ENCODE results near the gene PEA15. TPM values are rescaled to one million over a fixed set of nuclear protein-coding genes. Genes with fewer than 3 reads are reported as not detected.

PEA15 gene
- polyA plus RNA-seq, 4 donors: 86.1 to 130 (median 108) TPM

DNA sequence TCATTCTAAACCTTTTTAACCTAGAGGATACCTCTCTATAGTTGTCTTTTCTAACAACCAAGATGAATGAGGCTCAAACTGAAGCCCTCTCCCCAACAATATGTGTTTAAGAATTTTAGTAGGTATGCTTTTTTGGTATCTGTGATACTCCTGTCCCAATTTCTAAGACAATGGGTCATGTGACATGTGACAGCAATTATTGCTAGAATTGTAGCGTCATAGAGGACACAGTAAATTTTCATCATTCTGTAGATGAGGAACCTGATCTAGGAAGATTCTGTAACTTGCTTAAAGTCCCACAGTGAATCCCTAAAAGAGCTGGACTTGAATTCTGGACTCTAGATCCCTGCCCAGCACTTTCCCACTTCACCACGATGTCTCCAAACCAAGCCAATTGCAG lies 26.5 kb upstream of the PEA15 start:
- DNase-seq (ENCODE audit: low read depth in 4 of 4, low spot score in 2 of 4): no peak

DNA sequence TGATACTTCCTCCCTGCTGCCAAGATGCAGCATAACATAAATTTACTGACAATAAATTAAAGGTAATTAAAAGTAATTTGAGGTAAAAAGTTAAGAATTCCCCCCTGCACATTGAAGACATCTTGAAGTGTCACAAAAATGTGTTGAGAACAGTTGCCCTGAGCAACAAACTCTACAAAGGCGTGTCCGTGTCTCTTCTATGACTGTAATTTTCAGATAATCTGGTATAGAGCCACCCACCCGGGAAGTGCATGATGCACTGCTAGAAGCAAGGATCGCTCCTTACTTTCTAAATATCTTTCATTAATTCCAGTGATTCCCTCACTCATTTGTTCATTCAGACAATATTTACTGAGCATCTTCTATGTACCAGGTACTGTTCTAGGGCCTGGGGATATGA lies 25.8 kb upstream of the PEA15 start:
- no peak for DNase-seq (ENCODE audit: low read depth in 4 of 4, low spot score in 2 of 4)

DNA sequence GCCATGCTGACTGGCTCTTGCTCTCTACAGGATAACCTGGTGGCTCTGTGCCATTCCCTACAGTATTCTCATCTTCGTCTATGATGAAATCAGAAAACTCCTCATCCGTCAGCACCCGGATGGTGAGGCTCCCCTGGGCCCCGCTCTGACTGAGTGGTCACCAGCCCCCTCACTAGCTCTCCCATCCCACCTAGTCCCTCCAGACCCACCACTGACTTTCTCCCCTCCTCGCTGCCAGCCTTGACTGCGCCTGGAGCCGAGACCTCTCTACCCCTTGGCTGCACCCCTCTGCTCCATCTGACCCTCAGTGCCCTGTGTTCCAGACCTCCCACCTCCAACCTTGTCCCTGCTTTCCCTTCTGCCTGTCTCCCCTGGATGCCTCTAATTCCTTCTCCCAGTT lies 18.9 kb upstream of the PEA15 start:
- DNase-seq (ENCODE audit: low read depth in 4 of 4, low spot score in 2 of 4): no peak

- no peak for DNase-seq (ENCODE audit: low read depth in 4 of 4, low spot score in 2 of 4)
These were observed 18.5 kb upstream of the PEA15 start for GRCh38 chr1:160186729-160187128.

- no peak for DNase-seq (ENCODE audit: low read depth in 4 of 4, low spot score in 2 of 4)
These were observed 17.8 kb upstream of the PEA15 start for GRCh38 chr1:160187407-160187806.

DNA sequence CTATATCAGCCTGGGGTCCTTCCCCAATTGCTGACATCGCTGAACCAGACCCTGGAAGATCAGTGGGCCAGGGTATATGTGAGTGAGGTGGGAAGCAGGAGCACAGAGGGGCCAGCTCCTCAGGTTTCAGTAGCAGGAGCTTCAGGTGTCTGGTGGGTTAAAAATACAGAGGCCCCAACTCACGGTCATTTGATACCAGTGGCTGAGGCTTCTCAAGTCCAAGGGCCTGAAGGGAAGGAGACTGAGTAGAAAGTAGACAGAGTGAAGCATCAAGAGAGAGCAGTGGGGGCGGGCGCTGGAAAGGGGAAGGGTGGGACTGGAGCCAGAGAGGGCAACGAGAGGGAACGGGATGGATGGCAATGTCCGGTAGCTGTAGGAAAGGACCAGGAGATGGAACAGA lies 16.8 kb upstream of the PEA15 start:
- no peak for DNase-seq (ENCODE audit: low read depth in 4 of 4, low spot score in 2 of 4)

DNA sequence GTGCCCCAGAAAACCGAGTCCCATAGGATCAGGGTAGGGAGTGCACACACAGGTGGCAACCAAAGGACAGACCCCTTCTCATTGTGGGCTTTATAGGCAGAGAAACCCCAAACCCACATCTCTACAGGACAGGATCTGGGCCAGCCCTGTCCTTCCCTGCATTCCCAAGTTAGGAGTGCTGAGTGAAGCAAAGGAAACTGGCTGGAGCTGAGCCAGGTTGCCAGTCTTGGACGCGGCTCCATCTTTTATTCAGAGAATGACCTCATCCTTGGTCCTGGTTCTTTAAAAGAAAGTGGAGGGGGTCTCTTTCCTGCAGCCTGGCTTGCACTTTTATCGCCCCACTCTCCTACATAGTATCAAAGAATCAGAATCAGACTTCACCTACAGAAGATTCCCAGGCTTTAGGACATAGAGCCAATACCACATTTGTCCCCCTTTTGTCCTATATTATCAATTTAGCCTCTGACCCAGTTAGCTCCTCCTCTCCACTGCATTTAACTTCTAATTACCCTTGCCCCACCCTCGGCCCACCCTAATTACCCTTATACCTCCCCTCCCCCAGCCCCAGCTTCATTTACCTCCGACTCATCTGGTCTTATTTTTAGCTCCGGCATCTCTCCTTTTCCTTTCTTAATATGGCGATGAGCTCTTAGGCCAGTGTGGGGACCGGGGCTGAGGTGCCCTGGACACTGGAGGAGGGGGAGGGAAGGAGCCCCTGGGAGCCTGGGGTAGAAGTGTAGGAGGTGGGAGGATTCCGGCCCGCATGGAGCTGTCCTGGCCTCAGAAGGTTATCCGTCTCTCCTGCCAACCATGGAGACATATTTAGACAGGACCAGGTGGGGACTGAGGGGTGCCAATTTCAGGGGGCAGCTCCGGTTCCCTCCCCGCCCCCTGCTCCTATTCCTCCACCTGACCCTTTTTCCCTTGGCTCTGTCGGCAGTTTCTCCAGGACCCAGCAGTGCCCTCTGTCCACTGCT lies 15.2 kb upstream of the PEA15 start, which contains the start of gene CASQ1:
TSS of gene CASQ1 (plus strand) at position 927 of the 977 bp plus-strand sequence. CDS start 177 bp downstream, outside the sequence.
- DNase-seq (ENCODE audit: low read depth in 4 of 4, low spot score in 2 of 4): no peak

DNA sequence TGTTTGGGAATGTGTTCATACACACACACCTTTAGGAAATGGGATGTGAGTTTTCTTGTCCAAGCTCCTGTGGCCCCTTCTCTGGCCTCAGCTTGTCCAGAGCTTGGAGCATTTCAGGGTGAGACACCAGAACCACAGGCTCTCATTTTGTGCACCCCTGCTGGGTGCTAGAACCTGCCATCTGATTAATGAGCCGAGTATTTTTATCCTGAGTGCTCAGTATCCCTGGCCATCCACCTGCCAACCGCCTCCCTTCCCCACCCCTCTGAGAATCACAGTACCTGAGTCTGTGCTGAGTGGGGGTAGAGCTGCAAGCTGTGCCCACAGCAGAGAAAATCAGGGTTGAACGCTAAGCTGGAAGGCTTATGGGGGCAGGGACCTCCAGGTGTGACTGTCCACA lies 13.4 kb upstream of the PEA15 start:
- DNase-seq (ENCODE audit: low read depth in 4 of 4, low spot score in 2 of 4): no peak

DNA sequence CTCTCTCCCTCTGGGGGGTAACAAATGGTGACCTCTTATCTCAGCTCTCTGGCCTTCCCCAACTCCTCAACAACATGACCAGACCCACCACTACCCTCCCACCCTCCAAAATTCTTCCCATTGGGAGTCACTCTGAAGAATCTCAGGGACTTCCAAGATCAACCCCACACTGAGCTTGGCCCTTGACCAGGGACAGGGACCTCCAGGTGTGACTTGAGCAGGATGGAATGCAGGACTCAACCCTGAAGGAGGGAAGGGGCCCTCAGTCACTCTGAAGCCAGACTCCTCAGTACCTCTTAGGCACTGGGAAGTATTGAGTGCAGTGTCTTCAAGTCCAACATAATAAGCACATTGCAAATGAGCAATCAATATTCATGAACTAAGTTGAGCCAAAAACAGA lies 12.9 kb upstream of the PEA15 start:
- no peak for DNase-seq (ENCODE audit: low read depth in 4 of 4, low spot score in 2 of 4)

DNA sequence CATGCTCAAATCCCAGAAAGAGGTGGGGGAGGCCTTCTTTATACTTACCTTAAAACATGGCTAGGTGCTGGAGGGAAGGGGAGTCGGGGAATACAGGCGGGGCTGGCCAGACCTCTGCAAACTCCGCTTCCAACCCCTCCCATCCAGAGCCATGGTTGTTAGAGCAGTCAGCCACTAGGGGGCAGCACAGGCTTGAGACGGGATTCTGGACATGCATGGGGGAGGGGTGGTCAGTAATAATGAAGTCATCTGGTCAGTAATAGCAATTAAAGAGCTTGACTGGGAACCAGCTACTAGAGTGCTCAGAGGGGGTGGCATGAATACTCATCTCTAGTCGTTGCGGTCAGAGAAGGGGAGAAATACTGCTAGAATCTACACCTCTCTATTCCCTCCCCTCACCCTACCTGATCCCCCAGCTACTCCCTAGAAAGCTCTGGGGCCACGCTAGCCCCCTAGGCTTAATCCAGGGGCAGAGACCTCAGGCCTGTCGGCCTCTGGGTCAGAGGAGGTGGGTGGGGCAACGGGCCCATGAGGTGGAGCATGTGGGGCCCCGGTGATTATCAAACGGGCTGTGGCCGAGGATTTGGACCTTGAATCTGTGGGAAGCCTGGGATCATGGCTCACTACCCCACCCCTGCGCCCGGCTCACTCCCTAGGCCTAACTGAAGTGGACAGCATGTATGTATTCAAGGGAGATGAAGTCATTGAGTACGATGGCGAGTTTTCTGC lies 11.9 kb upstream of the PEA15 start:
- peak; percentile 59 to 84 (median 76) for DNase-seq (ENCODE audit: low read depth in 4 of 4, low spot score in 2 of 4)

DNA sequence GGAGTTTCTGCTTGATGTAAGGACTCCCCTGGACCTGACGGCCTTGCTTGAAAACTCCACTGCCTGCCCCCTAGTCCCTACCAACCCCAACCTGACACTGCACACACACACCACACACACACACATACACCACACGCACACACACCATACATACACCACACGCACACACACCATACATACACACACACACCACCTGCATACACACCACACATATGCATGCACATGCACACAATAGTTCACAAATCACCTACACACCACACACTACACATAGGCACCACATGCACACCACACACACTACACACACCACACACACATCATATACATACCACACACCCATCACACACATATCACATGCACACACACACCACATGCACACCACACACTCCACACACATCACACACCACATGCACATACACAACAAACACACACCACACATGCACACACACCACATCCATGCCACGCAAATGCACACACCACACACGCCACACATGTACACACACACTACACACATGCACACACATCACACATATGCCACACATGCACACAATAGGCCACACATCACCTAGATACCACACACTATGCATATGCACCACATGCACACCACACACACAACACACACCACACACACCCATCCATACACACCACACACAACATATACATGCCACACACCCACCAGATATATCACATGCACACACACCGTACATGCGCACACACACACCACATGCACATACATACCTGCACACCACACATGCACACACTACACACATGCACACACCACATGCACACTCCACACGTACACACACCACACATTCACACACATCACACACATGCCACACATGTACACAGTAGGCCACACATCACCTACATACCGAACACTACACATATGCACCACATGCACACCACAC lies 11.1 kb upstream of the PEA15 start:
- DNase-seq (ENCODE audit: low read depth in 4 of 4, low spot score in 2 of 4): no peak

- no peak for DNase-seq (ENCODE audit: low read depth in 4 of 4, low spot score in 2 of 4)
These were observed 10.5 kb upstream of the PEA15 start for GRCh38 chr1:160194737-160195059.

GRCh38 chr1:160196143-160196542 lies 9.0 kb upstream of the PEA15 start:
- DNase-seq (ENCODE audit: low read depth in 4 of 4, low spot score in 2 of 4): no peak

GRCh38 chr1:160197231-160197630 lies 8.0 kb upstream of the PEA15 start:
- no peak for DNase-seq (ENCODE audit: low read depth in 4 of 4, low spot score in 2 of 4)

DNA sequence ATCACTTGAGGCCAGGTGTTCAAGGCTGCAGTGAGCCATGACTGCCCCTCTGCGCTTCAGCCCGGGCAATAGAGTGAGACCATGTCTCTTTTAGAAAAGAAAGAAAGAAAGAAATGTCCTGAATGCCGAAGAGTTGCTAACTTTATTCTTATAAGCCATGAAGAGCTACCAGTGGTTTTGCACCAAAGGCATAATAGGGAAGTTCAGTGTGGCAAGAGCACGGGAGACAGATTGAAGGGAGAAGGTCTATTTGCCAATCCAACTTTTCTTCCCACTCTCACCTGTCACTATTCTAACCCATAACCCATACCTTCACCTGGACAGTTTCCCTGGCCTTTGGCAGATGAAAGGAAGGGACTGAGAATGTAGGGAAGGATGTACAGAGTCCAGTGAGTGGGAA lies 4.4 kb upstream of the PEA15 start:
- DNase-seq (ENCODE audit: low read depth in 4 of 4, low spot score in 2 of 4): no peak

DNA sequence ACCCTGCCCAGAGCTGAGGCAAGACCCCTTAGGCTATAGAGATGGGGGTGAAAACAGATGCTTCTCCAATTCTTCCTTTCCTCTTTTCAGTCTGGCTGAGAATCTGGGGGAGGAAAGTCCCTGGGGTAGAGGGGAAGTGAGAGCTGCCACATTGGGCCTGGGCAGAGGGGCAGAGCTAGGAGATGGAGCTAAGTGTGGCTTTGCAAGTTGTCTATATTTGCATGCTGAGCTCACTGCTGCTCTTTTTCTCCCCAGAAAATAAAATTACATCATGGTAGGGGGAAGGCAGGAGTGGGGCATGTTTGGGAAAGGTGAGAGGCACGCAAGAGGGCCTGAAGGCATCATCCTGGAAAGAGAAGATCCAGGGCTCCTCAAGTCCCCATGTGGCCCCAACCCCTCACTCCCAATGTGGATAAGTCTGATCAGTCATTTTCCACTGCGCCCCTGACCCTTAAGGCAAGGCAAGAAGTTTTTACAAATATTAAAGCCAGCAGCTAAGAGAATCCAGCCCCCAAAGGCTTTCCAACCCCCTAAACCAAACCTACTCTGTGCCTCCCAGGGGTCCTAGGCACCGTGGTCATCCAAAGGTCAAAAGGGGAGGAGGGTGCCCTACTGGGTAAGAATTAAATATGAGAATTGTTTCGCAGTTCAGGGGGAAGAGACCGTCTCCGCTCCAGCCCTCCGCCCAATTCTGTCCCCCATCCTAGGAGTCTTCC lies 500 bp upstream of the PEA15 start:
- DNase-seq (ENCODE audit: low read depth in 4 of 4, low spot score in 2 of 4): no peak

DNA sequence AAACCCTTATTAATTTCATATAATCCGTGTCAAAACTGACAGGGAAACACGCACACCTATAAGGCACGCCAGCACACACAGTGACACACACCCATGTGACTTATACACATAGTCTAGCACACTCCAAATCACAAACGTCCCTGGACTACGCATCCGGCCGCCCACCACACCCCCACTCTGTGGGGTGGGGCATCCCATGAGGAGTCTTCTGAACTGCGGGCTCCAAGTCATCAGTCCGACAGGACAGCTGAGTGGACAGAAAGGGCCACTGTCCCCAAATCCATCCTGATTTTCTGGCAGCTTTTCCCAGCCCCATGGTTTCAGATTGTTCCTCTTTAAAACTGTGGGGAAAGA lies 829 bp downstream of the PEA15 start:
- peak in 2 of 4 donors; percentile 26 to 28 for DNase-seq (ENCODE audit: low read depth in 4 of 4, low spot score in 2 of 4)

- DNase-seq (ENCODE audit: low read depth in 4 of 4, low spot score in 2 of 4): no peak
These were observed 1.4 kb downstream of the PEA15 start for GRCh38 chr1:160206421-160207117.

- no peak for DNase-seq (ENCODE audit: low read depth in 4 of 4, low spot score in 2 of 4)
These were observed 2.0 kb downstream of the PEA15 start for GRCh38 chr1:160207118-160207650.

All from left renal cortex interstitium (tissue), 4 donors.